Fibroblast of mammary gland (primary cell): ENCODE data around the gene IMPA2.
"Not testable (repeated sequence)": the region's sequence is repeated elsewhere in the genome, so short reads cannot be mapped to it uniquely, and the experiment has no call there.

Source experiments
- DNase-seq: peaks from one replicate; pipeline ENCODE4 v3.0.0-alpha.2; 2010; ENCODE audit warnings: low read depth
- H3K4me3 ChIP-seq: 2 replicates; pipeline ENCODE4 v1.5.1; 2011; ENCODE audit warnings: low read depth, mild to moderate bottlenecking, low read length, moderate library complexity; ENCODE audit not compliant: control insufficient read depth
- CTCF ChIP-seq: conservative IDR thresholded peaks from 2 replicates; pipeline ENCODE4 v1.5.1; 2011; ENCODE audit warnings: low read depth, low read length, inconsistent platforms; ENCODE audit not compliant: control insufficient read depth, insufficient read depth

The IMPA2 gene

GRCh38 chr18:11963991-11964484, 17.3 kb upstream of the IMPA2 start:
- H3K4me3 ChIP-seq = no peak overlapping the region
- DNase-seq = peak; percentile 31
- TF ChIP-seq CTCF = peak; percentile 19

GRCh38 chr18:11969904-11970835, 11.1 kb upstream of the IMPA2 start:
- DNase-seq = no peak
- no peak for TF ChIP-seq CTCF
- H3K4me3 ChIP-seq = no peak overlapping the region

GRCh38 chr18:11970836-11971226, 10.5 kb upstream of the IMPA2 start:
- not testable (repeated sequence) for DNase-seq, H3K4me3 ChIP-seq

GRCh38 chr18:11972371-11973174, 8.7 kb upstream of the IMPA2 start:
- no peak for DNase-seq
- no peak overlapping the region for H3K4me3 ChIP-seq
- TF ChIP-seq CTCF = no peak

- no peak for TF ChIP-seq CTCF
- H3K4me3 ChIP-seq = no peak overlapping the region
- peak; percentile 29 for DNase-seq
Observed at GRCh38 chr18:11974741-11975325, 6.5 kb upstream of the IMPA2 start.

- H3K4me3 ChIP-seq = no peak overlapping the region
- DNase-seq = no peak
- TF ChIP-seq CTCF = no peak
Observed at GRCh38 chr18:11975723-11976122, 5.6 kb upstream of the IMPA2 start.
